IMR-90 (cell line): Measurements from ENCODE around the gene FAM47E. TPM values are rescaled to one million over a fixed set of nuclear protein-coding genes. Genes with fewer than 3 reads are reported as not detected.

Source experiments
- ATAC-seq: fragments of 200-7000 bp; cut with Tn5 transposase; 2 replicates; pipeline ENCODE4 v1.9.1; 2020; ENCODE audit warnings: low read depth, mild to moderate bottlenecking, moderate library complexity
- BruUV-seq: library from RNA; stranded (reverse); fragments of 400-500 nt; replicated peaks from 2 replicates; lab custom pipeline; 2021; lab: Mats Ljungman, UMichigan
- CTCF ChIA-PET: fragments of 300-600 bp; formaldehyde crosslinking; extraction: SDS; loops from one replicate; lab custom pipeline; 2021; ENCODE audit warnings: antibody characterized with exemption; lab: Yijun Ruan, JAX
- POLR2A ChIA-PET: fragments of 300-600 bp; sonication (Branson Sonifier 250); formaldehyde crosslinking; loops from one replicate; lab custom pipeline; 2022; ENCODE audit warnings: antibody characterized with exemption; ENCODE audit not compliant: unreplicated experiment; lab: Charles Lee
- DNase-seq: peaks from one replicate; pipeline ENCODE4 v3.0.0; 2013
- H2AFZ ChIP-seq: replicated peaks from 2 replicates; pipeline ENCODE3; 2013; ENCODE audit warnings: low read length, mild to moderate bottlenecking; ENCODE audit not compliant: poor library complexity
- H2AK5ac ChIP-seq: 2 replicates; pipeline ENCODE4 v1.6.1; 2013; ENCODE audit warnings: low read depth, low read length, inconsistent platforms
- H2AK9ac ChIP-seq: replicated peaks from 2 replicates; pipeline ENCODE3; 2013; ENCODE audit warnings: mild to moderate bottlenecking, low read depth, low read length, moderate library complexity; ENCODE audit not compliant: poor library complexity
- H2BK120ac ChIP-seq: 2 replicates; pipeline ENCODE4 v1.6.1; 2013; ENCODE audit warnings: low read depth, low read length, inconsistent platforms
- H2BK15ac ChIP-seq: 3 replicates; pipeline ENCODE4 v1.6.1; 2013; ENCODE audit warnings: low read depth, low read length, inconsistent platforms
- H2BK20ac ChIP-seq: 2 replicates; pipeline ENCODE4 v1.6.1; 2013; ENCODE audit warnings: low read depth, mild to moderate bottlenecking, inconsistent platforms, low read length, moderate library complexity
- H2BK5ac ChIP-seq: 2 replicates; pipeline ENCODE4 v1.6.1; 2013; ENCODE audit warnings: mild to moderate bottlenecking, low read depth, low read length, inconsistent platforms; ENCODE audit not compliant: poor library complexity, severe bottlenecking
- H3K14ac ChIP-seq: replicated peaks from 2 replicates; pipeline ENCODE4 v1.6.1; 2013; ENCODE audit warnings: low read depth, low read length, inconsistent platforms
- H3K18ac ChIP-seq: 2 replicates; pipeline ENCODE4 v1.6.1; 2013; ENCODE audit warnings: low read depth, low read length, control low read depth
- H3K23ac ChIP-seq: 2 replicates; pipeline ENCODE4 v1.6.1; 2013; ENCODE audit warnings: low read depth, low read length, inconsistent platforms
- H3K27ac ChIP-seq: 2 replicates; pipeline ENCODE4 v1.5.1; 2013; ENCODE audit warnings: mild to moderate bottlenecking, control low read depth, low read length; ENCODE audit not compliant: insufficient read depth
- H3K27me3 ChIP-seq: 2 replicates; pipeline ENCODE4 v1.6.1; 2013; ENCODE audit warnings: low read length; ENCODE audit not compliant: control insufficient read depth, insufficient read depth
- H3K36me3 ChIP-seq: 2 replicates; pipeline ENCODE4 v1.6.1; 2013; ENCODE audit warnings: low read length, mixed read lengths; ENCODE audit not compliant: control insufficient read depth, insufficient read depth
- H3K4ac ChIP-seq: 2 replicates; pipeline ENCODE4 v1.6.1; 2013; ENCODE audit warnings: low read depth, low read length, inconsistent platforms
- H3K4me1 ChIP-seq: 2 replicates; pipeline ENCODE4 v1.6.1; 2013; ENCODE audit warnings: low read length, mixed read lengths; ENCODE audit not compliant: control insufficient read depth, insufficient read depth
- H3K4me2 ChIP-seq: 2 replicates; pipeline ENCODE4 v1.6.1; 2013; ENCODE audit warnings: low read depth, mild to moderate bottlenecking, control low read depth, low read length, moderate library complexity
- H3K4me3 ChIP-seq: 2 replicates; pipeline ENCODE4 v1.5.1; 2013; ENCODE audit warnings: low read depth, mild to moderate bottlenecking, control low read depth, low read length, moderate library complexity; ENCODE audit not compliant: insufficient read depth
- H3K56ac ChIP-seq: 2 replicates; pipeline ENCODE4 v1.6.1; 2013; ENCODE audit warnings: low read length, inconsistent platforms; ENCODE audit not compliant: insufficient read depth; ENCODE audit errors: extremely low read depth
- H3K79me1 ChIP-seq, 2 experiments: 2 replicates each; pipeline ENCODE4 v1.6.1; 2013; ENCODE audit warnings: low read length in 2 of 2, inconsistent platforms in 1 of 2, low read depth in 1 of 2
- H3K9ac ChIP-seq: 2 replicates; pipeline ENCODE4 v1.6.1; 2013; ENCODE audit warnings: low read depth, low read length, control low read depth
- H3K9me1 ChIP-seq: 2 replicates; pipeline ENCODE4 v1.6.1; 2013; ENCODE audit warnings: low read length, inconsistent platforms; ENCODE audit not compliant: insufficient read depth
- H3K9me3 ChIP-seq: 2 replicates; pipeline ENCODE4 v1.6.1; 2013; ENCODE audit warnings: low read length; ENCODE audit not compliant: control insufficient read depth, insufficient read depth
- H4K20me1 ChIP-seq: 2 replicates; pipeline ENCODE4 v1.6.1; 2013; ENCODE audit warnings: low read length, inconsistent platforms; ENCODE audit not compliant: insufficient read depth
- H4K5ac ChIP-seq: 2 replicates; pipeline ENCODE4 v1.6.1; 2013; ENCODE audit warnings: mild to moderate bottlenecking, low read depth, low read length, control low read depth
- H4K8ac ChIP-seq, 2 experiments: 2 replicates each; pipeline ENCODE4 v1.6.1; 2013; ENCODE audit warnings: low read depth in 2 of 2, low read length in 2 of 2, control low read depth in 1 of 2, inconsistent platforms in 1 of 2
- H4K91ac ChIP-seq: 2 replicates; pipeline ENCODE4 v1.6.1; 2013; ENCODE audit warnings: low read depth, low read length, inconsistent platforms; ENCODE audit not compliant: insufficient read depth
- BHLHE40 ChIP-seq: fragments of 150-350 bp; IDR thresholded peaks from 2 replicates; pipeline ENCODE4 v1.6.1; 2016; ENCODE audit warnings: mild to moderate bottlenecking, low read depth, low read length
- MAFK ChIP-seq: IDR thresholded peaks from 2 replicates; pipeline ENCODE4 v1.6.1; 2012; ENCODE audit warnings: low read depth, low read length, improper control_type of control experiment
- MXI1 ChIP-seq: IDR thresholded peaks from 2 replicates; pipeline ENCODE4 v1.6.1; 2012; ENCODE audit warnings: low read depth, mild to moderate bottlenecking, low read length, moderate library complexity, borderline replicate concordance
- RFX5 ChIP-seq: IDR thresholded peaks from 2 replicates; pipeline ENCODE4 v1.8.0; 2012; ENCODE audit warnings: low read depth, mild to moderate bottlenecking, low read length, moderate library complexity
- WGBS, 2 experiments: methylation state at CpG; one replicate each; pipeline versions ENCODE4 v1.1.5 to v1.1.7; 2013; ENCODE audit warnings: missing lambda C conversion rate in 2 of 2; ENCODE audit not compliant: insufficient read length in 1 of 2; ENCODE audit errors: extremely low coverage in 2 of 2; 5-methylcytosine and 5-hydroxymethylcytosine counted together
- dilution Hi-C: fragments of 300-500 bp; cut with HindIII; formaldehyde crosslinking; loops from one replicate; pipeline ENCODE4 v1.14.3; 2018; ENCODE audit warnings: low sequenced_read_pairs; ENCODE audit not compliant: unreplicated experiment
- in situ Hi-C: fragments of 300-500 bp; cut with MboI; formaldehyde crosslinking; loops from 3 replicates; pipeline ENCODE4 v1.14.3; 2019; ENCODE audit warnings: low sequenced_read_pairs, inconsistent platforms, mixed read lengths
- intact Hi-C: fragments of 100-400 bp; cut with micrococcal nuclease; formaldehyde crosslinking; loops from 2 replicates; pipeline ENCODE4 v1.10.0; 2022
- polyA plus RNA-seq, 3 experiments: library from polyadenylated mRNA; depleted of rRNA; stranded (reverse); fragments of >200 nt; gene quantifications; 2 replicates each; pipeline ENCODE4 v1.2.3, GENCODE V29; 2012; ENCODE audit warnings: low replicate concordance in 1 of 3
- total RNA-seq: library from RNA; depleted of rRNA; stranded (reverse); fragments of >200 nt; gene quantifications from 2 replicates; pipeline ENCODE4 v1.2.3, GENCODE V29; 2012
- TF ChIP-seq, protein P1 (sequence below): conservative IDR thresholded peaks from 2 replicates; pipeline ENCODE4 v1.5.1; 2012; ENCODE audit warnings: mild to moderate bottlenecking, low read depth, low read length, improper control_type of control experiment

Gene FAM47E
- total and polyA plus RNA-seq, 2 of the 4 experiments (the other 2 are of a cell fraction): 0.05 TPM; not detected in 1

DNA sequence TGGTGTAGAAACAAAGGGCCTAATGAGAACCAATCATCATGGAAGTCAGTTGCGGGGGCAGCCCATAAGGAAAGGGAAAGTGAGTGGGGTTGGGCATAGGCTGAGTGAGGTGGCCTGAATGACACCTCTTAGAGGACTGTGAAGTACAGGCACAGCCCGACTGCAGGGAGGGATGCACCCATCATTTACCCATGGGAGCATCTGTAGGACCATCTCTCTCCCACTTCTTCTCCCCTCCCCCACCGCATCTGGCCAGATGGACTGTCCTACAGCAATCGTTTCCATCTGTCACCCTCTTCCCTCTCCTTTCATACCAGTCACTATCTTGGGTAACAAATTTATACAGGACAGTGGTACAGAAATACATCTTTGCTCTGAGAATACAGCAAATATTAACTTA is 59.2 kb downstream of the FAM47E start:
- Histone ChIP-seq H3K9ac (no peak overlapping the region), H4K5ac (no peak overlapping the region), H3K9me3 (peaks cover 1% of the 10 kb centered on the region), H3K23ac (no peak overlapping the region), H3K27me3 (no peaks in the 10 kb centered on the region), H2BK20ac (no peak overlapping the region), H4K20me1 (no peaks in the 10 kb centered on the region; the same call in 1 of the 2 replicates), H3K4me2 (no peak overlapping the region), H3K4me1 (peaks cover 6% of the 10 kb centered on the region; the same call in 1 of the 2 replicates), H3K79me1 (peaks cover 18 to 30% of the 10 kb centered on the region in 2 experiments; a peak in 3 of 4 replicates), H2BK120ac (no peak overlapping the region), H3K4me3 (no peak overlapping the region), H3K14ac (no peak overlapping the region), H4K91ac (no peak overlapping the region), H3K36me3 (peaks cover 8% of the 10 kb centered on the region), H2AFZ (no peak overlapping the region), H3K56ac (no peak overlapping the region), H3K9me1 (peaks cover 12% of the 10 kb centered on the region; the same call in 1 of the 2 replicates), H2AK9ac (no peak overlapping the region), H4K8ac (no peak overlapping the region), H2BK5ac (no peak overlapping the region), H2BK15ac (no peak overlapping the region), H3K4ac (no peak overlapping the region), H2AK5ac (no peak overlapping the region), H3K27ac (no peak overlapping the region), H3K18ac (no peak overlapping the region)
- dilution Hi-C loops (no loop called here), intact Hi-C loops (no loop called here), in situ Hi-C loops (no loop called here)
- POLR2A ChIA-PET: no interaction called here
- no TSS peak for BruUV-seq
- TF ChIP-seq, protein P1, sequence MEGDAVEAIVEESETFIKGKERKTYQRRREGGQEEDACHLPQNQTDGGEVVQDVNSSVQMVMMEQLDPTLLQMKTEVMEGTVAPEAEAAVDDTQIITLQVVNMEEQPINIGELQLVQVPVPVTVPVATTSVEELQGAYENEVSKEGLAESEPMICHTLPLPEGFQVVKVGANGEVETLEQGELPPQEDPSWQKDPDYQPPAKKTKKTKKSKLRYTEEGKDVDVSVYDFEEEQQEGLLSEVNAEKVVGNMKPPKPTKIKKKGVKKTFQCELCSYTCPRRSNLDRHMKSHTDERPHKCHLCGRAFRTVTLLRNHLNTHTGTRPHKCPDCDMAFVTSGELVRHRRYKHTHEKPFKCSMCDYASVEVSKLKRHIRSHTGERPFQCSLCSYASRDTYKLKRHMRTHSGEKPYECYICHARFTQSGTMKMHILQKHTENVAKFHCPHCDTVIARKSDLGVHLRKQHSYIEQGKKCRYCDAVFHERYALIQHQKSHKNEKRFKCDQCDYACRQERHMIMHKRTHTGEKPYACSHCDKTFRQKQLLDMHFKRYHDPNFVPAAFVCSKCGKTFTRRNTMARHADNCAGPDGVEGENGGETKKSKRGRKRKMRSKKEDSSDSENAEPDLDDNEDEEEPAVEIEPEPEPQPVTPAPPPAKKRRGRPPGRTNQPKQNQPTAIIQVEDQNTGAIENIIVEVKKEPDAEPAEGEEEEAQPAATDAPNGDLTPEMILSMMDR: no peak
- TF ChIP-seq BHLHE40 (no peak), MXI1 (no peak), MAFK (no peak), RFX5 (no peak)
- CTCF ChIA-PET: no interaction called here
- ATAC-seq (no peak), DNase-seq (no peak)
- 50% methylated on average over 1 of the region's 4 CpGs; no CpG with 5 or more reads in 1 of the 2 experiments for WGBS, 2 experiments
